ENCODE data around the gene CDC34.

CDC34 gene

GRCh38 chr19:497491-497868, 34.1 kb upstream of the CDC34 start:
- no peak for DNase-seq (ENCODE audit: low read depth)

- DNase-seq (ENCODE audit: low read depth), result no peak
Measured at GRCh38 chr19:497869-498510, 33.6 kb upstream of the CDC34 start.

GRCh38 chr19:498511-498891, 33.1 kb upstream of the CDC34 start:
- no peak for DNase-seq (ENCODE audit: low read depth)

GRCh38 chr19:498977-499623, 32.5 kb upstream of the CDC34 start:
- DNase-seq (ENCODE audit: low read depth), result no peak

- no peak for DNase-seq (ENCODE audit: low read depth)
Measured at GRCh38 chr19:501646-502045, 29.9 kb upstream of the CDC34 start.

GRCh38 chr19:504616-505015, 26.9 kb upstream of the CDC34 start:
- DNase-seq (ENCODE audit: low read depth), result no peak

GRCh38 chr19:506404-507285, 24.9 kb upstream of the CDC34 start:
- DNase-seq (ENCODE audit: low read depth), result peak; percentile 88

GRCh38 chr19:507286-508203, 24.0 kb upstream of the CDC34 start, which contains the start of gene TPGS1:
TSS of gene TPGS1 (plus strand) at chr19:507497. CDS start at chr19:507507, 10 bp downstream.
- peak; percentile 78 for DNase-seq (ENCODE audit: low read depth)

- no peak for DNase-seq (ENCODE audit: low read depth)
Measured at GRCh38 chr19:508204-509150, 23.1 kb upstream of the CDC34 start.

- DNase-seq (ENCODE audit: low read depth), result peak; percentile 86
Measured at GRCh38 chr19:510606-511100, 20.9 kb upstream of the CDC34 start.

- peak; percentile 81 for DNase-seq (ENCODE audit: low read depth)
Measured at GRCh38 chr19:511101-511851, 20.3 kb upstream of the CDC34 start.

GRCh38 chr19:512547-513365, 18.8 kb upstream of the CDC34 start:
- no peak for DNase-seq (ENCODE audit: low read depth)

- DNase-seq (ENCODE audit: low read depth), result no peak
Measured at GRCh38 chr19:513368-514165, 18.0 kb upstream of the CDC34 start.

GRCh38 chr19:514166-514663, 17.3 kb upstream of the CDC34 start:
- no peak for DNase-seq (ENCODE audit: low read depth)

- no peak for DNase-seq (ENCODE audit: low read depth)
Measured at GRCh38 chr19:517721-518597, 13.6 kb upstream of the CDC34 start.

GRCh38 chr19:518598-519231, 12.8 kb upstream of the CDC34 start:
- peak; percentile 56 for DNase-seq (ENCODE audit: low read depth)
